GM23338 (cell line): ENCODE results near the gene OR52J3.

Source experiments
- CTCF ChIP-seq, 2 experiments: fragments of 200-600 bp in 1 of 2; sonication (generic) in 1 of 2; conservative IDR thresholded peaks; 2 replicates each; pipeline versions ENCODE4 v1.5.1 to v1.6.1; 2016 to 2017; ENCODE audit warnings: antibody characterized with exemption in 2 of 2, low read depth in 2 of 2, mild to moderate bottlenecking in 2 of 2, moderate library complexity in 1 of 2
- EZH2 ChIP-seq: fragments of 200-600 bp; sonication (generic); IDR thresholded peaks from one replicate; pipeline ENCODE4 v1.8.0; 2017; ENCODE audit warnings: antibody characterized with exemption, mild to moderate bottlenecking, low read depth; ENCODE audit not compliant: unreplicated experiment
- POLR2AphosphoS5 ChIP-seq: IDR thresholded peaks from 2 replicates; pipeline ENCODE4 v1.6.1; 2016; ENCODE audit warnings: antibody characterized with exemption, low read depth
- REST ChIP-seq: IDR thresholded peaks from one replicate; pipeline ENCODE4 v1.6.1; 2018; ENCODE audit warnings: antibody characterized with exemption; ENCODE audit not compliant: unreplicated experiment

GRCh38 chr11:5038341-5038740, 8.0 kb upstream of the OR52J3 start:
- TF ChIP-seq CTCF (conservative IDR thresholded peaks at IDR 0.05; ENCODE audit: low read depth in 2 of 2): no peak
- TF ChIP-seq POLR2AphosphoS5: no peak
- TF ChIP-seq REST: no peak
- TF ChIP-seq EZH2: no peak
